Mucosa of descending colon (tissue), 3 donors: ENCODE data around the gene LONRF2. TPM values are rescaled to one million over a fixed set of nuclear protein-coding genes. Genes with fewer than 3 reads are reported as not detected.

Experiments used
- ATAC-seq: fragments of 200-7000 bp; cut with Tn5 transposase; one replicate; pipeline ENCODE4 v1.9.1; 2020; ENCODE audit warnings: mild to moderate bottlenecking, moderate library complexity
- DNase-seq, 3 donors: peaks; one replicate each; pipeline ENCODE4 v3.0.0-alpha.2; 2020
- H3K36me3 ChIP-seq: fragments of 200-600 bp; one replicate; pipeline ENCODE4 v1.8.0; 2021; ENCODE audit warnings: low read depth, mild to moderate bottlenecking
- H3K4me1 ChIP-seq: fragments of 200-600 bp; one replicate; pipeline ENCODE4 v1.8.0; 2021; ENCODE audit warnings: low read depth, mild to moderate bottlenecking
- H3K4me3 ChIP-seq: fragments of 200-600 bp; one replicate; pipeline ENCODE4 v1.8.0; 2021; ENCODE audit warnings: mild to moderate bottlenecking
- H3K9me3 ChIP-seq: fragments of 200-600 bp; one replicate; pipeline ENCODE4 v1.8.0; 2021; ENCODE audit warnings: mild to moderate bottlenecking
- CTCF ChIP-seq: fragments of 200-600 bp; IDR thresholded peaks from one replicate; pipeline ENCODE4 v1.8.0; 2022; ENCODE audit warnings: antibody characterized with exemption, mild to moderate bottlenecking
- intact Hi-C, 2 donors: fragments of 100-400 bp; cut with DNase I in 1 of 2; cut with micrococcal nuclease in 1 of 2; formaldehyde crosslinking; loops; one replicate each; pipeline versions ENCODE4 v1.11.0 to v1.11.1; 2022; cut with DNase I, micrococcal nuclease
- total RNA-seq, 3 donors: library from RNA; stranded (reverse); fragmentation: NEBNext Ultra II Directional in 2 of 3; extraction: Animal tissue kit (Norgen Biotek cat#: 25700) in 2 of 3; gene quantifications; one replicate each; pipeline versions ENCODE4 v1.2.1 to v1.2.4, GENCODE V29; 2021 to 2023
- donor health status: DM: no; HTN: no; CAD: no; lungs with moderate emphysema.
- donor health status: DM: no; HTN: no; CAD: no.
- donor health status: DM: no; HTN: yes; CAD: no.

LONRF2 gene
- total RNA-seq, 3 donors from 2014 or later, result 0.41 to 19.9 (median 0.67) TPM

- ATAC-seq (no peak), DNase-seq (no peak)
- Histone ChIP-seq H3K9me3 (no peaks in the 10 kb centered on the region), H3K4me3 (no peak overlapping the region), H3K36me3 (no peaks in the 10 kb centered on the region), H3K4me1 (no peaks in the 10 kb centered on the region)
- intact Hi-C loops, result no loop called here
- no peak for TF ChIP-seq CTCF
These were observed 33.3 kb downstream of the LONRF2 start for GRCh38 chr2:100289020-100289419.

GRCh38 chr2:100286318-100286717 lies 36.0 kb downstream of the LONRF2 start:
- H3K4me3 ChIP-seq, result no peak overlapping the region
- no peaks in the 10 kb centered on the region for H3K9me3 ChIP-seq
- no peaks in the 10 kb centered on the region for H3K4me1 ChIP-seq
- no peak for ATAC-seq
- intact Hi-C loops, result no loop called here
- no peak for DNase-seq
- TF ChIP-seq CTCF, result no peak
- H3K36me3 ChIP-seq, result no peaks in the 10 kb centered on the region

- no peaks in the 10 kb centered on the region for H3K4me1 ChIP-seq
- no peak for TF ChIP-seq CTCF
- DNase-seq (no peak), ATAC-seq (no peak)
- H3K9me3 ChIP-seq, result no peaks in the 10 kb centered on the region
- no peaks in the 10 kb centered on the region for H3K36me3 ChIP-seq
- intact Hi-C loops, result no loop called here
- no peak overlapping the region for H3K4me3 ChIP-seq
These were observed 36.6 kb downstream of the LONRF2 start for GRCh38 chr2:100285691-100286090.

GRCh38 chr2:100285011-100285410 lies 37.3 kb downstream of the LONRF2 start:
- H3K36me3 ChIP-seq, result no peaks in the 10 kb centered on the region

GRCh38 chr2:100283724-100284501 lies 38.4 kb downstream of the LONRF2 start:
- TF ChIP-seq CTCF, result no peak
- intact Hi-C loops, result no loop called here
- ATAC-seq (no peak), DNase-seq (no peak)
- Histone ChIP-seq H3K4me3 (no peak overlapping the region), H3K4me1 (no peaks in the 10 kb centered on the region), H3K36me3 (no peaks in the 10 kb centered on the region), H3K9me3 (no peaks in the 10 kb centered on the region)

More at GRCh38 chr2:100285011-100285410, 37.3 kb downstream of the LONRF2 start:
- TF ChIP-seq CTCF, result no peak
- no peak for DNase-seq
- no peak overlapping the region for H3K4me3 ChIP-seq
- ATAC-seq, result no peak
- no peaks in the 10 kb centered on the region for H3K4me1 ChIP-seq
- H3K9me3 ChIP-seq, result no peaks in the 10 kb centered on the region
- intact Hi-C loops, result no loop called here
